Epithelial cell of proximal tubule (primary cell): ENCODE measurements around the gene SYT10. TPM values are rescaled to one million over a fixed set of nuclear protein-coding genes. Genes with fewer than 3 reads are reported as not detected.
A peak's percentile ranks its signal among the peaks of the same experiment; 100 is the strongest.
"Not testable (repeated sequence)": the region's sequence is repeated elsewhere in the genome, so short reads cannot be mapped to it uniquely, and the experiment has no call there.

Source experiments
- DNase-seq: peaks from one replicate; pipeline ENCODE4 v3.0.0-alpha.2; 2011; ENCODE audit warnings: low read depth
- H3K4me3 ChIP-seq: 2 replicates; pipeline ENCODE4 v1.5.1; 2011; ENCODE audit warnings: low read depth, mild to moderate bottlenecking, low read length
- CTCF ChIP-seq: conservative IDR thresholded peaks from 2 replicates; pipeline ENCODE4 v1.5.1; 2012; ENCODE audit warnings: low read depth, mild to moderate bottlenecking, low read length
- total RNA-seq: library from RNA; depleted of rRNA; stranded (reverse); fragments of >200 nt; gene quantifications from 2 replicates; pipeline ENCODE4 v1.2.3, GENCODE V29; 2015

The SYT10 gene
- total RNA-seq, 1 donor from 2014 or later, result not detected

- no peak for TF ChIP-seq CTCF
- no peak overlapping the region for H3K4me3 ChIP-seq
- DNase-seq, result no peak
Observed at GRCh38 chr12:33431648-33432047, 8.0 kb downstream of the SYT10 start.

GRCh38 chr12:33429468-33429867, 10.2 kb downstream of the SYT10 start:
- no peak for TF ChIP-seq CTCF
- H3K4me3 ChIP-seq, result no peak overlapping the region
- no peak for DNase-seq

- H3K4me3 ChIP-seq, result no peak overlapping the region
- DNase-seq, result no peak
- peak; percentile 44 for TF ChIP-seq CTCF
Observed at GRCh38 chr12:33427071-33427470, 12.5 kb downstream of the SYT10 start.

GRCh38 chr12:33423706-33424105, 15.9 kb downstream of the SYT10 start:
- no peak overlapping the region for H3K4me3 ChIP-seq
- no peak for DNase-seq
- no peak for TF ChIP-seq CTCF

GRCh38 chr12:33412410-33412809, 27.2 kb downstream of the SYT10 start:
- not testable (repeated sequence) for H3K4me3 ChIP-seq, DNase-seq

- no peak for DNase-seq
- no peak for TF ChIP-seq CTCF
- H3K4me3 ChIP-seq, result no peak overlapping the region
Observed at GRCh38 chr12:33383503-33383902, 56.1 kb downstream of the SYT10 start.

GRCh38 chr12:33376153-33376552, 63.5 kb downstream of the SYT10 start:
- H3K4me3 ChIP-seq, result no peak overlapping the region
- no peak for TF ChIP-seq CTCF
- DNase-seq, result no peak

- no peak overlapping the region for H3K4me3 ChIP-seq
- DNase-seq, result no peak
- no peak for TF ChIP-seq CTCF
Observed at GRCh38 chr12:33370318-33370717, 69.3 kb downstream of the SYT10 start.
